Measurements from ENCODE around the gene BARX1. TPM values are rescaled to one million over a fixed set of nuclear protein-coding genes. Genes with fewer than 3 reads are reported as not detected.

Gene BARX1
- total RNA-seq, 1 donor from 2014 or later: not detected

DNA sequence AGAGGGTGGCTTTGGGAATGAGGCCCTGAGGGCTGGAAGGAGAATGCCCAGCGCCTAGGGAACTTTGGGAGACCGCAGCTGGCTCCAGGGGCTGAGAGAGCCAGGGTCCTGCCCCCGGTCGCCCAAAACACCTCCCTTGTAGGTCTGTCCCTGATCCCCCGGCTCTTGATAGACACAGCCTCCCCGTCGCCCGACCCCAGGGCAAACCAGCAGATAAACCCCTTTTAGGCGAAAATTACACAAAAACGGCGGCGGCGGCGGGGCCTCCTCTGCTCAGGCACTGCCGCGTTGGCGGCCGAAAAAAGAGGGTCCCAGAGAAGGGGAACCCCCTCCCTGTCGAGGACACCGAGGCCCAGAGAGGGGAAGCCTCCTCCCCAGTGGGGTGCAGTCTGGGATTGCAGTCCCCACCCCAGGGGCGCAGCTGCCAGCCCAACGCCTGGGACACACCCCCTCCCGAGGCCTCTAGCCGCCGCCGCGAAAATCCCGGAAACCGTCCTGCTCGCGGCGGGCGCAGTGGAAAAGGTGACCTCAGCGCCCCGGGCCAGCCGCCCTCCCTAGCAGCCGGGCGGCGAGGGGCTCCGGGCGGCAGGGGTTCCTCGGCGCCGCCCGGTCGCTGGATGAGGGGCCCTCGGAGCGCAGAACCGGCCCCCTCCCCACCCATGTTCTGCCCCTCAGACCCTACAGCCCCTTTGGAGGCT is 3.1 kb upstream of the BARX1 start:
- peaks cover 52% of the 10 kb centered on the region for H3K4me1 ChIP-seq
- intact Hi-C loops (cut with DNase I): no loop called here

DNA sequence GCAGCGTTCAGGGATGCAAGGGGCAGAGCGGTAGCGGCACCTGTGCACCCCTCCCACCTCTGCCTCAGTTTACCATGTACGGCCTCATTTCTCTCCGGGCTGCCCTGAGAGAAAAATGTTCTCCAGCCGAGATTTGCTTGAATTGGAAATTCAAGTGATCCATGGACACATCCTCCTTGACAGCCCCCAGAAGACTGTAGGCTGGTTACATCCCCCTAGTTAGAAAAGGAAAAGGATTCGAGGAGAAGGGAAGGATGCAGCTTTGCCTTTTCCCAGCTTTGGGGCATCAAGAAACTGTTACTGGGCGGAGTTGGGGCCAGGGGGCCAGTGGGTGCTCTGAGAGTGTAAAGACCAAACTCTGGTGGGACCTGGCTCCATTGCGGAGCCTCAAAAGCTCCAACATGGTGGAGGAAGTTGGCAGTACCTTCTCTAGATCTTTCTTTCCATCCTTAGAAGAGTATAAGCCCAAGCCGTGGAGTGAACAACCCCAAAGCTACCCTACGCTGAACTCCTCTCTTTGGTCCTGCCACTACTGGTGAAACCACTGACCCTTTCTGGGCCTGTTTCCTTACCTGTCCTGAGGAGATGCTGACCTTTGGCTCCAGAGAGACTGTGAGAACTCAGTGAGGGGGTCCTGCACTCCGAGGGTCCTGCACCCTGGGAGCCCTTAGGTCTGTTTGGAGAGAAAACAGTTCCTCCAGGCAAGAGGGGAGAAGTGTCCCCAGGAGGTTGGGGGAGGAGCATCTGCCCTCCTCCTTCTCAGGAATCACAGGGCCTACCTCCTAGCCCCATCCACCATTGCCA is 1.0 kb upstream of the BARX1 start:
- no peaks in the 10 kb centered on the region for H3K36me3 ChIP-seq
- intact Hi-C loops (cut with DNase I): no loop called here
- TF ChIP-seq, protein P1, sequence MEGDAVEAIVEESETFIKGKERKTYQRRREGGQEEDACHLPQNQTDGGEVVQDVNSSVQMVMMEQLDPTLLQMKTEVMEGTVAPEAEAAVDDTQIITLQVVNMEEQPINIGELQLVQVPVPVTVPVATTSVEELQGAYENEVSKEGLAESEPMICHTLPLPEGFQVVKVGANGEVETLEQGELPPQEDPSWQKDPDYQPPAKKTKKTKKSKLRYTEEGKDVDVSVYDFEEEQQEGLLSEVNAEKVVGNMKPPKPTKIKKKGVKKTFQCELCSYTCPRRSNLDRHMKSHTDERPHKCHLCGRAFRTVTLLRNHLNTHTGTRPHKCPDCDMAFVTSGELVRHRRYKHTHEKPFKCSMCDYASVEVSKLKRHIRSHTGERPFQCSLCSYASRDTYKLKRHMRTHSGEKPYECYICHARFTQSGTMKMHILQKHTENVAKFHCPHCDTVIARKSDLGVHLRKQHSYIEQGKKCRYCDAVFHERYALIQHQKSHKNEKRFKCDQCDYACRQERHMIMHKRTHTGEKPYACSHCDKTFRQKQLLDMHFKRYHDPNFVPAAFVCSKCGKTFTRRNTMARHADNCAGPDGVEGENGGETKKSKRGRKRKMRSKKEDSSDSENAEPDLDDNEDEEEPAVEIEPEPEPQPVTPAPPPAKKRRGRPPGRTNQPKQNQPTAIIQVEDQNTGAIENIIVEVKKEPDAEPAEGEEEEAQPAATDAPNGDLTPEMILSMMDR (IDR thresholded peaks at IDR 0.05): no peak
- no peak overlapping the region for H3K27ac ChIP-seq
- H3K27me3 ChIP-seq (ENCODE audit: low read depth): peaks cover 96% of the 10 kb centered on the region
- no peaks in the 10 kb centered on the region for H3K9me3 ChIP-seq
- H3K4me3 ChIP-seq: no peak overlapping the region
- DNase-seq (no peak), ATAC-seq (no peak)
- peaks cover 64% of the 10 kb centered on the region for H3K4me1 ChIP-seq

More for the DNA sequence above, 3.1 kb upstream of the BARX1 start:
- DNase-seq (no peak), ATAC-seq (no peak)
- peak overlapping the region; percentile 30 for H3K4me3 ChIP-seq
- H3K27ac ChIP-seq: no peak overlapping the region
- TF ChIP-seq, protein P1 (IDR thresholded peaks at IDR 0.05): no peak
- H3K27me3 ChIP-seq (ENCODE audit: low read depth): peaks cover 81% of the 10 kb centered on the region
- H3K36me3 ChIP-seq: no peaks in the 10 kb centered on the region
- H3K9me3 ChIP-seq: no peaks in the 10 kb centered on the region

DNA sequence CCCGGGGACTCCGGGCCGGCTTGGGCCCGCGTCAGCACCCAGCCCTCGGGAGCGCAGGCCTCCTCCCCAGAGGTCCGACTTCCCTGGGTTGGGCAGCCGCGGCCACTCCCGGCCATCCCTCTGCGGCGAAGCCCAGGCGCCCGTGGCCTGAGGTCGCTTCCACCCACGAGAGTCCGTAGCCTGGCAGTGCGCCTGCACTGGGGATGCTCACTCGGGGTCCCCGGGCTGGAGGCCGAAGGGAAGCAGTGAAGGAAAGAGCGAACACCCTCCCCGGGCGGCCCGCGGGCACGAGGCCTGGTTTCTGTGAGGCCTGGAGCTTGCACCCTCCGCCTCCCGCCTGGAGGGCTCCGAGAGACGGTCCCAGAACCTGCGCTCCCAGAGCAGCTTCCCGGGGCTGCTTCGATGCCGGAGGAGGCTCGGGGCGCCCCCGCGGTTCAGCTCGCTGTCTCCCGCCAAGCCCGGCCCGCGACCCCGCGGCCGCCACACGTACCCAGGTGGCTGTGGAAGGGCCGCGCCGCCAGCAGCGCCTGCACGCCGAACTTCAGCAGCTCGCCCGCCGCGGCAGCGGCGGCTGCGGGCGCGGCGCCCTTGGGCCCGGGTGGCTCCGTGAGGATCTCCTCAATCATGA is 607 bp downstream of the BARX1 start:
- no peak for ATAC-seq

DNA sequence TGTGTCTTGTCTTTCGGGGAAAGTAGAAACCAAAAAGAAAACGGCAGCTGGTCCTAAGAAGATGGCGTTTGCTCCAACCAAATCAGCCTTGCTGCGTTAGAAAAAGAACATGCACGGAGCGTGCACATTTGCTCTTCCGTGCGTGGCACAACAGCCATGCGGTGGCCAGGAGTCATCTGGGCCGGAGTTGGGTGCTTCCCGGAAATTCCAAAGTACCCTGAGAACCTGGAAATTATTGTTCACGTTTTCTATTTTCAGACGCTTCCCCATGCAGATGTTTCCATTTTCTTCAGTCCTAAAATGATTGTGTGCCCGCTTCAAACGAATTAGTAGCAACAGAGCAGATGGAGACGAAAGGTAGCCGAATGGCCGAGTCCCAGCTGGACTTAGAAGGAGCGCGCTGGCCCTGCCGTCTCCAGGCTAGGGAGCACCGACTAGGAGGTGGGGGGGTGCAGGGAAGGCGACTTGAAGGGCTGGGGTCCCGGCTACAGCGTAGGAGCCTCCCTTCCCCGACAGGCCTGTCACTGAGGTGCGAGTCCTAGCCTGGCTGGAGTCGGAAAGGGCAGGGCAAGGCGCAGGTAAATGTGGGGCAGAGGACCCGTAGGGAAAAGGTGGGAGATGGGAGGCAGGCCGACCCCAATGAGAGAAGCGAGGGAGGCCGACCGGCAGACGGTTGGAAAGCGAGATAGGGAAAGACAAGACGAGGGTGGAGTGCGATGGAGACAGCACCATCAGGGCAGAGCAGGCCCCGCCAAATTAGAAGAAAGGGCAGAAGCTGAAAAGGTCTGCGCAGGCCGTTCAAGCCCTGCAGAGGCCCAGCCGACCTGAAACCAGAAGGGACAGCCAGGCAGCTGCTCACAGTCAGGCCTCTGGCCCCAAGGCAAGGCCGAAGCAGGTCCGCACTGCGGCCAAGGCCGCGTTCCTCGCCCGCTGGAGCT is 1.4 kb downstream of the BARX1 start:
- H3K4me1 ChIP-seq: peaks cover 55% of the 10 kb centered on the region
- no peak overlapping the region for H3K4me3 ChIP-seq
- no peaks in the 10 kb centered on the region for H3K36me3 ChIP-seq

More for the DNA sequence above, 607 bp downstream of the BARX1 start:
- DNase-seq: no peak
- H3K27me3 ChIP-seq (ENCODE audit: low read depth): peaks cover 96% of the 10 kb centered on the region
- intact Hi-C loops (cut with DNase I): no loop called here
- peaks cover 60% of the 10 kb centered on the region for H3K4me1 ChIP-seq
- no peak overlapping the region for H3K27ac ChIP-seq
- H3K36me3 ChIP-seq: no peaks in the 10 kb centered on the region
- no peaks in the 10 kb centered on the region for H3K9me3 ChIP-seq
- peak overlapping the region; percentile 14 for H3K4me3 ChIP-seq
- TF ChIP-seq, protein P1 (IDR thresholded peaks at IDR 0.05): no peak

More for the DNA sequence above, 1.4 kb downstream of the BARX1 start:
- H3K27me3 ChIP-seq (ENCODE audit: low read depth): peaks cover 96% of the 10 kb centered on the region
- H3K27ac ChIP-seq: no peak overlapping the region
- no peaks in the 10 kb centered on the region for H3K9me3 ChIP-seq
- ATAC-seq (no peak), DNase-seq (no peak)
- intact Hi-C loops (cut with DNase I): no loop called here
- TF ChIP-seq, protein P1 (IDR thresholded peaks at IDR 0.05): no peak

Data from lower lobe of right lung (tissue), 2 donors.